ENCODE data around the gene PSAT1. TPM values are rescaled to one million over a fixed set of nuclear protein-coding genes. Genes with fewer than 3 reads are reported as not detected.

Gene PSAT1
- 168 to 192 TPM (median 177 TPM) in 5 replicates for total RNA-seq (2022; extraction: Qiagen RNA extraction)

DNA sequence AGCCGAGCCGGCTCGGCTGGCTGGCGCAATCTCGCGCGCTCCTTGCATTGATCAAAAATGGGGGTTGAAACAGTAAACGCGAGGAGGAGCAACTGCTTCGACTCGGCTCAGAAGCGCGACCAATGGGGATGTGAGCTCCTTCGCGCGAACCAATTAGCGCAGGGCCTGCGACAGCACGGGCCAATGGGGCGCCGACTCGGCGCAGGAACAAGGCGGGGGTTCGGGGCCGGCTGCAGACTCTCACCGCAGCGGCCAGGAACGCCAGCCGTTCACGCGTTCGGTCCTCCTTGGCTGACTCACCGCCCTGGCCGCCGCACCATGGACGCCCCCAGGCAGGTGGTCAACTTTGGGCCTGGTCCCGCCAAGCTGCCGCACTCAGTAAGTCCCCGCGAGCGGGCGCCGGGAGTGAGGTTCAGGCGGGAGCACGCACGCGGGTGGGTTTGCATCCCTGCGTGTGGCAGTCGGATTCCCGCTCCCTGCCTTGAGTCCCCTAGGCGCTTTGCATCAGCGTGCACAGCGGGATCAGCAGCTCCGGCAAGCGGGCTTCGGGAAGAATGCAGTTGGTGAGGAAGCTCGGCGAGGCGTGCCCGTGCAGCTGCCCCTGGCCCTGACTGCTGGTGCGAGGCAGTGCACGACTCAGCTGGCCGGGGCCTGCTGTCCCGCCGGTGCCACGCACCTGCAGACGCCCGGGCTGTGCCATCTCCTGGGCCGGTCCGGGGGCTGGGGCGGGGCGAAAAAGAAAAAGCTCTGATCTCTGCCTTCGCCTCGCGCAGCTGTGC is at the start of gene PSAT1:
PSAT1 (plus strand) TSS at position 233 of the 779 bp plus-strand sequence; CDS start at position 319, 86 bp downstream.

Other genes with a start within 250 kb of the PSAT1 start
- gene CEP78, start 61.0 kb upstream of the PSAT1 start, total RNA-seq (2022; extraction: Qiagen RNA extraction), result 17.5 to 20.6 TPM (median 20.2 TPM) in 5 replicates

All from A549 treated with CORT108297 at 1 μM for 4 hours (cell line).